BJ (cell line): ENCODE results near the gene CEP83. TPM values are rescaled to one million over a fixed set of nuclear protein-coding genes. Genes with fewer than 3 reads are reported as not detected.

Source experiments
- CTCF ChIA-PET: fragments of 350-600 bp; formaldehyde crosslinking; extraction: SDS; loops from one replicate; lab custom pipeline; 2021; ENCODE audit warnings: antibody characterized with exemption, inconsistent platforms; lab: Yijun Ruan, JAX
- POLR2A ChIA-PET: fragments of 300-600 bp; sonication (Branson Sonifier 250); formaldehyde crosslinking; extraction: SDS; loops from one replicate; lab custom pipeline; 2021; ENCODE audit warnings: antibody characterized with exemption; lab: Charles Lee
- DNase-seq: peaks from one replicate; pipeline ENCODE4 v3.0.0-alpha.2; 2011; ENCODE audit warnings: low read depth
- H3K27me3 ChIP-seq: 2 replicates; pipeline ENCODE4 v1.6.0; 2011; ENCODE audit warnings: low read length; ENCODE audit not compliant: control insufficient read depth, insufficient read depth
- H3K36me3 ChIP-seq: 2 replicates; pipeline ENCODE4 v1.5.1; 2011; ENCODE audit warnings: low read length; ENCODE audit not compliant: control insufficient read depth, insufficient read depth
- H3K4me3 ChIP-seq: 2 replicates; pipeline ENCODE4 v1.5.1; 2011; ENCODE audit warnings: low read depth, mild to moderate bottlenecking, control low read depth, low read length
- CTCF ChIP-seq: IDR thresholded peaks from 2 replicates; pipeline ENCODE4 v1.5.1; 2011; ENCODE audit warnings: low read depth, mild to moderate bottlenecking, control low read depth, inconsistent platforms, low read length, moderate library complexity; ENCODE audit not compliant: insufficient read depth
- polyA plus RNA-seq: library from polyadenylated mRNA; depleted of rRNA; stranded (reverse); fragments of >200 nt; gene quantifications from 2 replicates; pipeline ENCODE4 v1.2.3, GENCODE V29; 2011

The CEP83 gene
- polyA plus RNA-seq, 1 experiment = 5.7 TPM

DNA sequence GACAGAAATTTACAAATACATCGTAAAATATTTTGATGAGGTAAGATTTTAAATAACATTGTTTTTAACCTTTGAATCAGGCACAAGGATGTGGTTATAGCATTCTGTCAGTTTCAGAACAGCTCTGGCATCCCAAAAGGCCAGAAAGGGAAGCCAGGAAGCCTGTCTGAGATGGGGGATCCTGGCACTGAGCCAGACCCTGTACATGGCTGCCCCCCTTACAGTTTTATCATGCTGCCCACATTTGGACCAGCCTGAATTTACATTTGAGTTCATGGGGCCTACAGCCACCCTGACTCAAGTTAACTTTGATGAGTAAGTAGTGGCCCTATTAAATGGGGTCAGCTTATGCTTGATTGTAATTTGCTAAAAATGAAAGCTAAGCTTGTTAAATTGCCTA is 155.7 kb downstream of the CEP83 start:
- H3K36me3 ChIP-seq = no peaks in the 10 kb centered on the region
- POLR2A ChIA-PET = interaction anchor here (2.3 kb wide), 1 partner anchor 14 kb away, joined by 9 read pairs; no protein-coding TSS in a partner anchor
- CTCF ChIA-PET = interaction anchor here (1.1 to 1.3 kb wide), 3 partner anchors 9 to 38 kb away, joined by 3 read pairs; no protein-coding TSS in a partner anchor
- no peak for DNase-seq
- no peak for TF ChIP-seq CTCF
- no peaks in the 10 kb centered on the region for H3K27me3 ChIP-seq
- no peak overlapping the region for H3K4me3 ChIP-seq

DNA sequence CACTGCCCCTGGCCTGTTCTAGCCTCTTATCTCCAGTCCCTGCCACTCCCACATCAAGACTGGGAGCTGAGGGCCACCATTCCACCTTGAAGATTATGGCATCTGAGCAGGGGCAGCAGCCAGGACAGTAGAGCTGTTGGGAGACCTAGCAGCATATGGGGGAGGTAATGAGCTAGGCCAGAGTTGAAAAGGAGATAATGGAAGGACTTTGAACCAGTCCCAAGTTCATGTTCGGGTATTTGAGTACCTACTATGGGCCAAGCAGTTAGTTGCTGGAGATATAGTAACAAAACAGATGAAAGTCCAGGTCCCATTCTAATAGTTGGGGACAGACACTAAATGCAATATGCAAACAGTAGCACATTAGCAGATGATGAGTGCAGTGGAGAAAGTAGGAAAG is 159.8 kb downstream of the CEP83 start:
- DNase-seq = no peak
- ChIA-PET POLR2A (no interaction called here), CTCF (no interaction called here)
- Histone ChIP-seq H3K4me3 (no peak overlapping the region), H3K27me3 (no peaks in the 10 kb centered on the region), H3K36me3 (no peaks in the 10 kb centered on the region)
- TF ChIP-seq CTCF = no peak

DNA sequence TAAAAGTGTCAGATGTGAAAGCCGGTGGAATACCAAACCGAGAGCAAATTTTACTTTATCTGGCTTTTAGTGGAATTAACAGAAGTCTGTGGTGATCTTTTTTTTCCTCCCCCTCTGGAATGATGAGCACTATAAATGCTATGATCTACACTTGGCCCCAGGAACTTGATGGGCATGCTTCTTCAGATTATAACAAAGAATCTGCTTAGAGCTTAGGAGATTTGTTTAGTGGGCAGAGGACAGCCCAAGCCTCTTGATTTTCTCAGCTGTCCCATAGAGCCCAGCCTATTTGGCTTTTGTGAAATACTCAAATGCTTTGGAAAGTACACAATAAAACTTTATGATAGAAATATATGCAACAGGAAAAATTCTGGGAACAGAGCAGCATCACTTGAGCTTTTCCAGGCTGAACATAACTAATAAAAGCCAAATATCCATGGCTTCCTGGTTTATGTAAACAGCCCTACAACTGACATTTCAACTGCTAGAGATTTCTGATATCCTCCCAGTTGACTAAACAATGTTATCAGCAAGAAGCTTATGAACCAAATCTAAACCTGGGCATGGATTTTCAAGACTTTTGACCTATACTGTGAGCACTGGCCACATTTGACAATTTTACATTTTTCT is 161.7 kb downstream of the CEP83 start:
- Histone ChIP-seq H3K27me3 (no peaks in the 10 kb centered on the region), H3K4me3 (no peak overlapping the region), H3K36me3 (no peaks in the 10 kb centered on the region)
- ChIA-PET CTCF (interaction anchor here (1.0 to 1.5 kb wide), 3 partner anchors 13 to 21 kb away, joined by 3 to 5 read pairs (median 3); no protein-coding TSS in a partner anchor), POLR2A (no interaction called here)
- DNase-seq = no peak
- TF ChIP-seq CTCF = no peak

- Histone ChIP-seq H3K36me3 (no peaks in the 10 kb centered on the region), H3K27me3 (no peaks in the 10 kb centered on the region), H3K4me3 (no peak overlapping the region)
- ChIA-PET POLR2A (no interaction called here), CTCF (interaction anchor here (1.0 to 1.5 kb wide), 2 partner anchors 12 to 22 kb away, joined by 3 to 5 read pairs; no protein-coding TSS in a partner anchor)
- no peak for TF ChIP-seq CTCF
- DNase-seq = no peak
Measured at GRCh38 chr12:94297096-94297699, 162.5 kb downstream of the CEP83 start.

GRCh38 chr12:94290353-94290752 is 169.3 kb downstream of the CEP83 start:
- CTCF ChIA-PET = interaction anchor here (0.6 to 1.6 kb wide), 4 partner anchors 14 to 145 kb away, joined by 3 to 5 read pairs (median 4); no protein-coding TSS in a partner anchor
- Histone ChIP-seq H3K4me3 (no peak overlapping the region), H3K36me3 (no peaks in the 10 kb centered on the region; the same call in 1 of the 2 replicates), H3K27me3 (no peaks in the 10 kb centered on the region)
- POLR2A ChIA-PET = interaction anchor here (1.6 kb wide), 1 partner anchor 14 kb away, joined by 9 read pairs; no protein-coding TSS in a partner anchor
- TF ChIP-seq CTCF = no peak
- DNase-seq = no peak
